ENCODE results near the gene TBC1D3I. TPM values are rescaled to one million over a fixed set of nuclear protein-coding genes. Genes with fewer than 3 reads are reported as not detected.
"Not testable (repeated sequence)": the region's sequence is repeated elsewhere in the genome, so short reads cannot be mapped to it uniquely, and the experiment has no call there.

The TBC1D3I gene
- total and polyA plus RNA-seq, 2 experiments from 2014 or later = not detected

DNA sequence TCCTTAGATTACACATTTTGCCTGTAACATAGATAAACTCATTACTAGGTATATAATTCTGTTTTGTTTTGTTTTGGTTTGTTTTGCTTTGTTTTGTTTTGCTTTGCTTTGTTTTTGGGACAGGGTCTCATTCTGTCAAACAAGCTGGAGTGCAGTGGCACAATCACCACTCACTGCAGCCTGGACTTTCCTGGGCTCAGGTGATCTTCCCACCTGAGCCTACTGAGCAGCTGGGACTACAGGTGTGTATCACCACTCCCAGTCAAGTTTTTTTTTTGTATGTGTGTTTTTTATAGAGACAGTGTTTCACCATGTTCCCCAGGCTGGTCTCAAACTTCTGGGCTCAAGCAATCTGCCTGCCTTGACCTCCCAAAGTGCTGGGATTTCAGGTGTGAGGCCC lies 54.8 kb downstream of the TBC1D3I start:
- H4K20me1 ChIP-seq (ENCODE audit: insufficient read depth) = no peaks in the 10 kb centered on the region
- H3K27ac ChIP-seq = no peak overlapping the region
- no peaks in the 10 kb centered on the region for H3K36me3 ChIP-seq (ENCODE audit: low read depth)
- no peak overlapping the region for H3K4me2 ChIP-seq (ENCODE audit: unreplicated experiment)
- no peak for DNase-seq
- TF ChIP-seq EZH2phosphoT487 (IDR thresholded peaks at IDR 0.05; ENCODE audit: insufficient read depth, low read depth) (no peak), EZH2 (IDR thresholded peaks at IDR 0.05; ENCODE audit: insufficient read depth, poor library complexity, severe bottlenecking) (no peak)
- H3K27me3 ChIP-seq (replicated peaks; ENCODE audit: insufficient read depth) = peaks cover 13% of the 10 kb centered on the region
- no peak overlapping the region for H3K4me3 ChIP-seq
- in situ Hi-C loops (cut with MboI) = no loop called here
- H3K4me1 ChIP-seq (ENCODE audit: insufficient read depth) = no peaks in the 10 kb centered on the region
- no peaks in the 10 kb centered on the region for H3K9me3 ChIP-seq (ENCODE audit: low read depth)
- H3F3A ChIP-seq (ENCODE audit: insufficient read depth) = no peaks in the 10 kb centered on the region
- no peak overlapping the region for H2AFZ ChIP-seq
- H3K9me2 ChIP-seq (ENCODE audit: insufficient read depth) = no peaks in the 10 kb centered on the region
- H3K79me2 ChIP-seq (ENCODE audit: insufficient read depth) = no peaks in the 10 kb centered on the region
- H3K9ac ChIP-seq = no peak overlapping the region

DNA sequence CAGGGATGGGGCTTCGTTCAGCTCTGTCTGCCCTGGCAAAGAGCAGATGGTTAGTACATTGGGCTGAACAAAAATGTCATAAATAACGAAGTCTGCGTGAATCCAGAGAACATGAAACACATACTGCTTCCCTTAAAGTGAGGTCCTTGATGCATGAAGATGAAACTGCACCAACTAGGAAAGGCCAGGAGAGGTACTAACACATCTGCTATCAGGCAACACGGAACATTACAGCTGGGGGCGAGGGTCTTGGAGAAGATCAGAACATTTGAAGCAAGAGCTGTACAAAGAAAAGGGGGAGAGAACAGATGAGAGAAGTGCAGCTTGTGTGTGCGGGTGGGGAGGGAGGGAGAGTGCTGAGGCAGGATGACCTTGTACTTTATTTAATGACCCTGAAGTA lies 57.0 kb downstream of the TBC1D3I start:
- WGBS, 2 experiments (ENCODE audit: low coverage in 1 of 2, low lambda C conversion rate in 2 of 2, missing lambda C conversion rate in 2 of 2) = 40 to 41% methylated on average over 5 to 6 of the region's 6 CpGs
- H3K9ac ChIP-seq; H3K36me3 ChIP-seq (ENCODE audit: low read depth); H3K27ac ChIP-seq; H3K4me1 ChIP-seq (ENCODE audit: insufficient read depth); H3K4me3 ChIP-seq; H2AFZ ChIP-seq; H3K4me2 ChIP-seq (ENCODE audit: unreplicated experiment); H4K20me1 ChIP-seq (ENCODE audit: insufficient read depth); in situ Hi-C loops (cut with MboI); H3K9me2 ChIP-seq (ENCODE audit: insufficient read depth); H3K27me3 ChIP-seq (replicated peaks; ENCODE audit: insufficient read depth); H3K9me3 ChIP-seq (ENCODE audit: low read depth); DNase-seq; H3F3A ChIP-seq (ENCODE audit: insufficient read depth); H3K79me2 ChIP-seq (ENCODE audit: insufficient read depth): not testable (repeated sequence)

- H3K9me2 ChIP-seq (ENCODE audit: insufficient read depth); H3F3A ChIP-seq (ENCODE audit: insufficient read depth); H2AFZ ChIP-seq; H3K9ac ChIP-seq; H3K27me3 ChIP-seq (replicated peaks; ENCODE audit: insufficient read depth); H3K4me3 ChIP-seq; H3K27ac ChIP-seq; H3K79me2 ChIP-seq (ENCODE audit: insufficient read depth); H3K4me1 ChIP-seq (ENCODE audit: insufficient read depth); in situ Hi-C loops (cut with MboI); H3K9me3 ChIP-seq (ENCODE audit: low read depth); H4K20me1 ChIP-seq (ENCODE audit: insufficient read depth); H3K36me3 ChIP-seq (ENCODE audit: low read depth); H3K4me2 ChIP-seq (ENCODE audit: unreplicated experiment); DNase-seq: not testable (repeated sequence)
- WGBS, 2 experiments (ENCODE audit: low coverage in 1 of 2, low lambda C conversion rate in 2 of 2, missing lambda C conversion rate in 2 of 2) = 30 to 36% methylated on average over 1 of the region's 1 CpG
Observed at GRCh38 chr17:36206486-36206821, 57.9 kb downstream of the TBC1D3I start.

GRCh38 chr17:36205637-36206485 lies 58.5 kb downstream of the TBC1D3I start:
- Histone ChIP-seq H3K27me3 (replicated peaks; ENCODE audit: insufficient read depth) (0 out of 2 replicates have a peak, but pooled peaks cover 4% of the 10 kb centered on the region), H4K20me1 (ENCODE audit: insufficient read depth) (no peaks in the 10 kb centered on the region), H3K9ac (no peak overlapping the region), H3K4me3 (no peak overlapping the region), H3K79me2 (ENCODE audit: insufficient read depth) (no peaks in the 10 kb centered on the region), H3K9me2 (ENCODE audit: insufficient read depth) (no peaks in the 10 kb centered on the region), H3F3A (ENCODE audit: insufficient read depth) (no peaks in the 10 kb centered on the region), H3K4me2 (ENCODE audit: unreplicated experiment) (no peak overlapping the region), H3K4me1 (ENCODE audit: insufficient read depth) (no peaks in the 10 kb centered on the region), H3K9me3 (ENCODE audit: low read depth) (no peaks in the 10 kb centered on the region), H3K36me3 (ENCODE audit: low read depth) (no peaks in the 10 kb centered on the region), H3K27ac (no peak overlapping the region), H2AFZ (no peak overlapping the region)
- no peak for DNase-seq
- 40% methylated on average over 4 of the region's 4 CpGs for WGBS, 2 experiments (ENCODE audit: low coverage in 1 of 2, low lambda C conversion rate in 2 of 2, missing lambda C conversion rate in 2 of 2)
- TF ChIP-seq EZH2phosphoT487 (IDR thresholded peaks at IDR 0.05; ENCODE audit: insufficient read depth, low read depth) (no peak), EZH2 (IDR thresholded peaks at IDR 0.05; ENCODE audit: insufficient read depth, poor library complexity, severe bottlenecking) (no peak)
- in situ Hi-C loops (cut with MboI) = no loop called here

Data from GM23248 (cell line).